HFFc6 (cell line): ENCODE results near the gene IGF1R. TPM values are rescaled to one million over a fixed set of nuclear protein-coding genes. Genes with fewer than 3 reads are reported as not detected.

ENCODE experiments used
- DNase-seq: peaks from one replicate; pipeline ENCODE4 v3.0.0-alpha.2; 2018
- H3K27ac Mint-ChIP-seq: 2 replicates; pipeline ENCODE4 v1.8.0; 2020; ENCODE audit warnings: mild to moderate bottlenecking, mixed read lengths
- H3K27me3 Mint-ChIP-seq: 2 replicates; pipeline ENCODE4 v1.8.0; 2021; ENCODE audit warnings: mild to moderate bottlenecking, moderate library complexity, mixed read lengths; ENCODE audit not compliant: insufficient read depth
- H3K36me3 Mint-ChIP-seq: 2 replicates; pipeline ENCODE4 v1.8.0; 2021; ENCODE audit warnings: low read depth, mixed read lengths
- H3K4me1 Mint-ChIP-seq: 2 replicates; pipeline ENCODE4 v1.8.0; 2020; ENCODE audit warnings: low read depth, mixed read lengths
- H3K4me3 Mint-ChIP-seq: 2 replicates; pipeline ENCODE4 v1.8.0; 2020; ENCODE audit warnings: mild to moderate bottlenecking, moderate library complexity, mixed read lengths
- H3K9me3 Mint-ChIP-seq: 2 replicates; pipeline ENCODE4 v1.8.0; 2020; ENCODE audit warnings: mild to moderate bottlenecking, mixed read lengths
- CTCF ChIP-seq: fragments of 200-600 bp; sonication (generic); IDR thresholded peaks from 2 replicates; pipeline ENCODE4 v1.5.0; 2021; ENCODE audit warnings: antibody characterized with exemption, mild to moderate bottlenecking
- total RNA-seq, 6 experiments: library from RNA; stranded (reverse); fragmentation: NEBNext Ultra II Directional; extraction: Animal tissue kit (Norgen Biotek cat#: 25700); gene quantifications; 2 replicates in 1 of 6; 3 replicates in 5 of 6; pipeline ENCODE4 v1.2.3, GENCODE V29; 2021

The IGF1R gene
- total RNA-seq, 6 experiments from 2014 or later, result 46.7 to 61.9 (median 50.1) TPM

GRCh38 chr15:98878862-98879261 is 230.5 kb downstream of the IGF1R start:
- TF ChIP-seq CTCF, result no peak

GRCh38 chr15:98881526-98882520 is 233.5 kb downstream of the IGF1R start:
- H3K27ac Mint-ChIP-seq, result peak overlapping the region; percentile 74; the same call in 1 of the 2 replicates
- DNase-seq, result peak; percentile 56
- H3K36me3 Mint-ChIP-seq, result no peaks in the 10 kb centered on the region
- H3K4me1 Mint-ChIP-seq, result peaks cover 84% of the 10 kb centered on the region
- H3K4me3 Mint-ChIP-seq, result peak overlapping the region; percentile 29; the same call in 1 of the 2 replicates
- no peaks in the 10 kb centered on the region for H3K9me3 Mint-ChIP-seq
- peak; percentile 87 for TF ChIP-seq CTCF
- H3K27me3 Mint-ChIP-seq, result no peaks in the 10 kb centered on the region

More at GRCh38 chr15:98878862-98879261, 230.5 kb downstream of the IGF1R start:
- H3K27me3 Mint-ChIP-seq, result no peaks in the 10 kb centered on the region
- peak overlapping the region; percentile 65 for H3K27ac Mint-ChIP-seq
- no peak for DNase-seq
- H3K4me3 Mint-ChIP-seq, result no peak overlapping the region
- H3K4me1 Mint-ChIP-seq, result peaks cover 95% of the 10 kb centered on the region
- H3K9me3 Mint-ChIP-seq, result no peaks in the 10 kb centered on the region
- no peaks in the 10 kb centered on the region for H3K36me3 Mint-ChIP-seq

- Mint-ChIP-seq H3K27ac (peak overlapping the region; percentile 25; the same call in 1 of the 2 replicates), H3K36me3 (peaks cover 5% of the 10 kb centered on the region; the same call in 1 of the 2 replicates), H3K4me1 (peaks cover 77% of the 10 kb centered on the region), H3K4me3 (no peak overlapping the region), H3K9me3 (no peaks in the 10 kb centered on the region), H3K27me3 (no peaks in the 10 kb centered on the region)
- DNase-seq, result no peak
- TF ChIP-seq CTCF, result no peak
Measured at GRCh38 chr15:98883478-98883877, 235.1 kb downstream of the IGF1R start.

- no peaks in the 10 kb centered on the region for H3K9me3 Mint-ChIP-seq
Measured at GRCh38 chr15:98884894-98885293, 236.6 kb downstream of the IGF1R start.

GRCh38 chr15:98887976-98888375 is 239.6 kb downstream of the IGF1R start:
- no peak overlapping the region for H3K4me3 Mint-ChIP-seq
- H3K36me3 Mint-ChIP-seq, result peaks cover 12% of the 10 kb centered on the region
- H3K9me3 Mint-ChIP-seq, result no peaks in the 10 kb centered on the region
- H3K4me1 Mint-ChIP-seq, result peaks cover 73% of the 10 kb centered on the region
- no peak for TF ChIP-seq CTCF
- H3K27me3 Mint-ChIP-seq, result no peaks in the 10 kb centered on the region
- no peak for DNase-seq
- 0 out of 2 replicates have a peak overlapping the region, but pooled peaks have one; percentile 1 for H3K27ac Mint-ChIP-seq

More at GRCh38 chr15:98884894-98885293, 236.6 kb downstream of the IGF1R start:
- H3K36me3 Mint-ChIP-seq, result peaks cover 5% of the 10 kb centered on the region; the same call in 1 of the 2 replicates
- no peak for TF ChIP-seq CTCF
- H3K27ac Mint-ChIP-seq, result no peak overlapping the region; the same call in 1 of the 2 replicates
- H3K4me3 Mint-ChIP-seq, result no peak overlapping the region
- no peak for DNase-seq
- H3K4me1 Mint-ChIP-seq, result peaks cover 77% of the 10 kb centered on the region
- no peaks in the 10 kb centered on the region for H3K27me3 Mint-ChIP-seq
